GM21515 (cell line): Measurements from ENCODE around the gene SHC3.
"Not testable (repeated sequence)": the region's sequence is repeated elsewhere in the genome, so short reads cannot be mapped to it uniquely, and the experiment has no call there.

Source experiments
- ATAC-seq: cut with Tn5 transposase; IDR thresholded peaks from one replicate; pipeline ENCODE4 v1.9.1; 2021; ENCODE audit not compliant: unreplicated experiment

SHC3 gene

GRCh38 chr9:89177944-89178829, at the start of gene SHC3:
Gene SHC3 (minus strand): TSS chr9:89178818. CDS start chr9:89178460, 358 bp downstream.
- ATAC-seq: no peak

GRCh38 chr9:89225991-89226471, 47.4 kb upstream of the SHC3 start:
- no peak for ATAC-seq

DNA sequence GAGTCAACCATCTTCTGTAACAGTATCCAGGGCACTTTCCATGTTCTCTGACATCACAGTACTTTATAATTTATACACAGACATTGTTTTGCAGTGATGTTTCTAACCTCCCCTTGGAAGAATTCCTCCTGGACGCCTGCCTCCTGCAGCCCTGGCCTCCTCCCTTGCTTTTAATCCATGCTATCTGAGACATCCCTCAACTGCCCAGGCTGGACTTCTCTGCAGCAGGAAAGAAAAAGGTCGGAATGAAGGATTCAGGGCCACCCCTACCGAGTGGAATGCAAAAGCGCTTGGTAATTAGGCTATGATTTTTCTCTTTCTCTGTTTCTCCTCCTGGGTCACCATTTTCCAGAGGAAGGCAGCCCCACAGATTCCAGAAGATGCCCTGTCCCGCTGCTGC, 47.0 kb upstream of the SHC3 start:
- ATAC-seq: no peak

- no peak for ATAC-seq
Measured at GRCh38 chr9:89225036-89225435, 46.4 kb upstream of the SHC3 start.

DNA sequence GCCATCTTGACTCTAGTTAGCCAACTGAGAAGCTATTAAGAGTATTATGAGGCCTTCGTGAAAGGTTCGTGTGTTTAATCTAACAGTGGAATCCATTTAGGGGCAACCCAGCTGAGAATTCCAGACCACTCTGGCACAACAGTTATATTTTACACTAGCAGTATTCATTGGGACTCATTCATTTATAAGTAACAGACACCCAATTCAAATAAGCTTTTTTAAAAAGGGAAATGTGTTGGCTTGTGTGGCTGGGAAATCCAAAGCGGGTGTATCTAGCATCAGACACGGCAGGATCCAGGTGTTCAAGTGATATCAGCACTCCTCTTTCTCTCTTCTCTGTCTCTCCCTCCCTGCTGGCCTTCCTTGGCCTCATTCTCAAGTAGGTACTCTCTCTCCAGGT, 46.0 kb upstream of the SHC3 start:
- ATAC-seq: no peak

DNA sequence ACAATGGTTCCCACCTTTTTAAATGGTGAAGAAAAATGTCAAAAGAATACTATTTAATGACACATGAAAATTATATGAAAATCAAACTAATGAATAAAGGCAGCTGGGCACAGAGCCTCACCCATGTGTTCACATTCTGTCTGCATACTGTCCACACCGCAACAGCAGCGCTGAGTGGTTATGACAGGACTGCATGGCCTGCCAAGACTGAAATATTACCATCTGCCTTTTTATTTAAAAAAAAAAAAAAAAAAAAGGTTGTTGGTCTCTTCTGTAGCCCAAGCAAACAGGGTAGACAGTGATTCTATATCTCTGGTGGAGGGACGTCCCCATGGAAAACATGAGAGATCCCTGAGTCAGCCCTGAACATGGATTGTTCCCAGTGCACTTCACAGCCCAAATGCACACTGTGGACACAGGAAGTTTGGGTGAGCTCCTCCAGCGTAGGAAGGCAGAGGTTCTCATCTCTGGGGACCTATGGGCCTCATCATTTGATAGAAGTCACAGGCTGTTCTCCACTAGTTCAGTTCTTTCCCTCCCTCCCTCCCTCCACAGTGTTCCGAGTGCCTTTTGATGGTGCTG, 44.9 kb upstream of the SHC3 start:
- no peak for ATAC-seq

- ATAC-seq: no peak
Measured at GRCh38 chr9:89219637-89220036, 41.0 kb upstream of the SHC3 start.

- no peak for ATAC-seq
Measured at GRCh38 chr9:89218040-89218928, 39.7 kb upstream of the SHC3 start.

- no peak for ATAC-seq
Measured at GRCh38 chr9:89215342-89215741, 36.7 kb upstream of the SHC3 start.

- no peak for ATAC-seq
Measured at GRCh38 chr9:89213396-89213880, 34.8 kb upstream of the SHC3 start.

DNA sequence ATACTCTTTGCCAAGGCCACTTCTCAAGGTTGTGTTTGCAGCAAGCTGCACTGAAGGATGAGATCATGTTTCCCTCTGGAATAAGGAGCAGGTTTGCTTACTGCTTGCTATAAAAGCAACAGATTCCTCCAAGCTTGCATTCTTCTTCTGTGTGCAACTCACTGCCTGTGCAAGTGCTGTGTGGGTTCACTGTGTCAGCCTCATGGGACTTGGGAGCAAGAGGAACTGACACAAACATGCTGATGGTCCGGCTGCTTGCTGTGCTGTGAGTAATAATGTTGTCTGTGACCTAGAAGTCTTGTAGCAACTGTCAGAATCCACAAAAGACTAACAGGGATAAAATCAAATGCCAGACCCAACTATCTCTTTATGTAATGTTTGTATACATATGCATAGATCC, 33.6 kb upstream of the SHC3 start:
- no peak for ATAC-seq

DNA sequence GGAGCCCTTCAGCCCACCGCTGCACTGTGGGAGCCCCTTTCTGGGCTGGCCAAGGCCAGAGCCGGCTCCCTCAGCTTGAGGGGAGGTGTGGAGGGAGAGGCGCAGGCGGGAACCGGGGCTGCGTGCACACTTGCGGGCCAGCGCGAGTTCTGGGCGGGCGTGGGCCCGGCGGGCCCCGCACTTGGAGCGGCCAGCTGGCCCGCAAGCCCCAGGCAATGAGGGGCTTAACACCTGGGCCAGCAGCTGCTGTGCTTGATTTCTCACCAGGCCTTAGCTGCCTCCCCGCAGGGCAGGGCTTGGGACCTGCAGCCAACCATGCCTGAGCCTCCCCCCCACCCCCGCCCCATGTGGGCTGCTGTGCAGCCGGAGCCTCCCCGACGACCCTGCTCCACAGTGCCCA, 30.7 kb upstream of the SHC3 start:
- ATAC-seq: not testable (repeated sequence)

DNA sequence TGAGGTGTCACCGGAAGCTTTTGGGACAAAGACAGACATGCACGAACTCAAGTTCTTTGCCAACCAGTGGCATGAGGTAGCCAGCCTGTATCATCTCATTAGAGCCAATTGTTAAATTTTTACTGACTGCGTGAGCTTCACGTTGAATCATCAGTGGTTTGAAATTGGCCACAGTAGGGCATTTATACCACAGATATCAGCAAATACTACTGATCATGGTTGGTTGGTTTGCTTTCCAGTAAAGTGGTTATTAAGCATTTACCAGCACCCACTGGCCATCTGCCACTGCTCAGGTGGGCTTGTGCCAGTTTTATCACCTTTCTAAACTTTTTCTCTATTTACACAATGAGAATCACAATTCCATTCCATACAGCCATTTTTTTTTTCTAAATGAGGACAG, 28.4 kb upstream of the SHC3 start:
- no peak for ATAC-seq

DNA sequence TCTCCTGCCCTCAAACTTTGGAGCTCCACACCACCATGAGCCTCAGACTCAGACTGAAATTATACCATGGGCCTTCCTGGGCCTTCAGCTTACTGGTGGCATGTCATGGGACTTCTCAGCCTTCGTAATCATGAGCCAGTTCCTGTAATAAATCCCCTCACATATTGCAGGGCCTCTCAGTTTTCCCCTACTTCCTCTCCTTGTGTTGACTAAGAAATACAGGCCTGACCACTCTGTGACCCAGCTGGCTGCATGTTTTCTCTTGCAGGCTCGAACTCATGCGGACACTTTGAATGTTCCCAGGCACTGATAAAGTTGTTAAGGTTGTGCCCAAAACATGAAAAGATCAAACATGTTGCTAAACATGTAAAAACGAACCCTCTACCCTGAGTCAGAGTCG, 26.2 kb upstream of the SHC3 start:
- ATAC-seq: no peak

DNA sequence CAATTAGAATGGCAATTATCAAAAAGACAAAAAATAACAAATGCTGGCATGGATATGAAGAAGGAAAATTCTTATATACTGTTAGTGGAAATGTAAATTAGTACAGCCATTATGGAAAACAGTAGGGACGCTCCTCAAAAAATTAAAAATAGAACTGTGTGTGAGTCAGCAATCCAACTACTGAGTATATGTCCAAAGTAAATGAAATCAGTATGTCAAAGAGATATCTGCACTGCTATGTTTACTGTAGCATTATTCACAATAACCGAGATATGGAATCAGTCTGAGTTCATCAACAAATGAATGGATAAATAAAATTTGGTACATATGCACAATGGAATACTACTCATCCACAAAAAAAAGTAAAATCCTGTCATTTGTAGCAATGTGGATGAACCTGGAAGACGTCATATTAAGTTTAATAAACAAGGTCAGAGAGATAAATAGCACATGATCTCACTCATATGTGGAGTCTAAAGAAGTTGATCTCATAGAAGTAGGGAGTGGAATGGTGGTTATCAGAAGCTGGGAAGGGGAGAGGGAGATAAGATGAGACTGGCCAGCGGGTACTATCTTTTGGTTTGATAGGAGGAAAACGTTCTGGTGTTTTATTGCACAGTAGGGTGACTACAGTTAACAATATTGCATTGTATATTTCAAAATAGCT, 16.6 kb upstream of the SHC3 start:
- ATAC-seq: no peak

GRCh38 chr9:89194421-89195130, 16.0 kb upstream of the SHC3 start:
- ATAC-seq: no peak

- no peak for ATAC-seq
Measured at GRCh38 chr9:89191004-89191403, 12.4 kb upstream of the SHC3 start.

DNA sequence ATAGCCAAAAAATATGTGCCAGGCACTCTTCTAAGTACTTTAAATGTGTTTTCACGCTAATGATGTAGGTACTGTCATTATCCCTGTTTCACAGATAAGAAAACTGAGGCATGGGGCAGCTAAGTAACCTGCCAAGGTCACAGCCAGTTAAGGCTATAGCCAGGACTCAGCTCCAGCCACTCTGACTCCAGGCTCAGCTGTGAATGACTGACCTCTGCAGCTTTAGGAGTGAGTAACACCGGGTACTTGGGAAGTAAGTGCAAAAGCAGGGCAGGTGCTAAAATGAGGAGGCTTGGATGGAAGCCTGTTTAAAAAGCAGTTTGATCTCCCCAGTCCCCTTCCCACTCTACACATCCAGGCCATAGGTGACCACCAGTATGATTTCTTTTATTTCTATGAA, 10.6 kb upstream of the SHC3 start:
- no peak for ATAC-seq

GRCh38 chr9:89187950-89188349, 9.3 kb upstream of the SHC3 start:
- no peak for ATAC-seq

DNA sequence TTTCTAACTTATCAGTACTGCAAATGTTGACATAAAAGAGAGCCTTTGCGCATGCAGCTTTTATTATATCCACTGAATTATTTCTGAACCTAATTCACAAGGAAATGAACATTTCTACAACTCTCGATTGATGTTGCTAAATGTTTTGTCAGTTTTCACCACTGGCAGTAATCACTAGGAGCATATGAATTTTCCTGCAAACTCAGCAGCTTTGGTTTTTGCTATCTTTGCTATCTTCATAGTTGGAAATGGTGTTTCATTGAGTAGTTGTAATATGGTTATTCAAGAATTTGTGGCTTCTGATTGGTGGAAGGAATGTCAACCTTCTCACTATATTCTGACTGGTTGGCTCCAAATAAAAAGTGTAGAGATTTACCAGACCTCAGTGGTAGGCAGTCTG, 8.9 kb upstream of the SHC3 start:
- no peak for ATAC-seq
